H9 (cell line): Measurements from ENCODE around the gene PLA2G4E. TPM values are rescaled to one million over a fixed set of nuclear protein-coding genes. Genes with fewer than 3 reads are reported as not detected.

Source experiments
- DNase-seq: peaks from one replicate; pipeline ENCODE4 v3.0.0-alpha.2; 2017
- H2AFZ ChIP-seq: one replicate; pipeline ENCODE4 v1.6.1; 2013; ENCODE audit warnings: mild to moderate bottlenecking, low read length, control low read depth, moderate library complexity
- H2AK5ac ChIP-seq: 2 replicates; pipeline ENCODE4 v1.6.1; 2013; ENCODE audit warnings: low read length, control low read depth, mixed read lengths; ENCODE audit not compliant: insufficient read length
- H2BK120ac ChIP-seq: one replicate; pipeline ENCODE4 v1.6.1; 2013; ENCODE audit warnings: low read depth, mild to moderate bottlenecking, low read length, control low read depth, inconsistent platforms; ENCODE audit not compliant: poor library complexity, severe bottlenecking
- H2BK12ac ChIP-seq: 2 replicates; pipeline ENCODE4 v1.6.1; 2013; ENCODE audit warnings: low read length, control low read depth, mixed read lengths, low read depth; ENCODE audit not compliant: insufficient read length
- H2BK15ac ChIP-seq: 2 replicates; pipeline ENCODE4 v1.6.1; 2013; ENCODE audit warnings: low read depth, low read length, control low read depth
- H2BK20ac ChIP-seq: one replicate; pipeline ENCODE4 v1.6.1; 2013; ENCODE audit warnings: low read depth, mild to moderate bottlenecking, low read length, control low read depth, inconsistent platforms; ENCODE audit not compliant: poor library complexity, severe bottlenecking
- H2BK5ac ChIP-seq: 2 replicates; pipeline ENCODE4 v1.6.1; 2013; ENCODE audit warnings: low read length, control low read depth, mixed read lengths; ENCODE audit not compliant: insufficient read length
- H3K14ac ChIP-seq: 2 replicates; pipeline ENCODE4 v1.6.1; 2013; ENCODE audit warnings: low read length, control low read depth; ENCODE audit not compliant: insufficient read depth
- H3K18ac ChIP-seq: 2 replicates; pipeline ENCODE4 v1.6.1; 2013; ENCODE audit warnings: low read depth, mild to moderate bottlenecking, mixed read lengths, low read length, control low read depth; ENCODE audit not compliant: insufficient read length
- H3K23ac ChIP-seq: 2 replicates; pipeline ENCODE4 v1.6.1; 2013; ENCODE audit warnings: low read length, control low read depth, mixed read lengths, low read depth; ENCODE audit not compliant: insufficient read length
- H3K23me2 ChIP-seq: 2 replicates; pipeline ENCODE4 v1.6.1; 2013; ENCODE audit warnings: low read depth, mild to moderate bottlenecking, mixed read lengths, low read length, control low read depth; ENCODE audit not compliant: insufficient read length, poor library complexity, severe bottlenecking
- H3K27ac ChIP-seq: 2 replicates; pipeline ENCODE4 v1.5.1; 2013; ENCODE audit warnings: low read length, control low read depth, mixed read lengths, low read depth; ENCODE audit not compliant: insufficient read length
- H3K27me3 ChIP-seq: 2 replicates; pipeline ENCODE4 v1.6.1; 2013; ENCODE audit warnings: low read length, control low read depth, inconsistent platforms; ENCODE audit not compliant: insufficient read depth
- H3K4ac ChIP-seq: 2 replicates; pipeline ENCODE4 v1.6.1; 2013; ENCODE audit warnings: low read depth, mild to moderate bottlenecking, control low read depth, inconsistent platforms, low read length, moderate library complexity
- H3K4me1 ChIP-seq: 2 replicates; pipeline ENCODE4 v1.6.1; 2013; ENCODE audit warnings: low read length, control low read depth, inconsistent platforms; ENCODE audit not compliant: insufficient read depth
- H3K4me2 ChIP-seq: 2 replicates; pipeline ENCODE4 v1.6.1; 2013; ENCODE audit warnings: low read length, control low read depth, mixed read lengths; ENCODE audit not compliant: insufficient read length, insufficient read depth
- H3K56ac ChIP-seq: 2 replicates; pipeline ENCODE4 v1.6.1; 2013; ENCODE audit warnings: low read depth, mild to moderate bottlenecking, mixed read lengths, low read length, control low read depth; ENCODE audit not compliant: insufficient read length
- H3K79me1 ChIP-seq: 2 replicates; pipeline ENCODE4 v1.6.1; 2013; ENCODE audit warnings: low read depth, mild to moderate bottlenecking, moderate library complexity, low read length, control low read depth, inconsistent platforms; ENCODE audit not compliant: insufficient read depth, poor library complexity, severe bottlenecking
- H3K79me2 ChIP-seq: 2 replicates; pipeline ENCODE4 v1.6.1; 2013; ENCODE audit warnings: low read length, control low read depth, inconsistent platforms; ENCODE audit not compliant: insufficient read depth
- H3K9ac ChIP-seq: 2 replicates; pipeline ENCODE4 v1.6.1; 2013; ENCODE audit warnings: low read length, control low read depth, mixed read lengths; ENCODE audit not compliant: insufficient read length; ENCODE audit errors: extremely low read depth
- H3K9me3 ChIP-seq: one replicate; pipeline ENCODE4 v1.6.1; 2013; ENCODE audit warnings: low read depth, low read length, inconsistent platforms; ENCODE audit not compliant: control insufficient read depth
- H3T11ph ChIP-seq: one replicate; pipeline ENCODE4 v1.6.1; 2013; ENCODE audit warnings: mild to moderate bottlenecking, low read length, control low read depth, inconsistent platforms
- H4K20me1 ChIP-seq: one replicate; pipeline ENCODE4 v1.6.1; 2013; ENCODE audit not compliant: control insufficient read depth, insufficient read length, insufficient read depth
- H4K5ac ChIP-seq: 2 replicates; pipeline ENCODE4 v1.6.1; 2013; ENCODE audit warnings: low read depth, mild to moderate bottlenecking, mixed read lengths, low read length, control low read depth; ENCODE audit not compliant: insufficient read length
- H4K8ac ChIP-seq: replicated peaks from 2 replicates; pipeline ENCODE4 v1.6.1; 2013; ENCODE audit warnings: low read length, control low read depth, mixed read lengths, low read depth; ENCODE audit not compliant: insufficient read length
- H4K91ac ChIP-seq: 2 replicates; pipeline ENCODE4 v1.6.1; 2013; ENCODE audit warnings: low read depth, mild to moderate bottlenecking, moderate library complexity, mixed read lengths, low read length, control low read depth; ENCODE audit not compliant: insufficient read length
- H3K27ac Mint-ChIP-seq, 3 experiments: 2 replicates in 2 of 3; 3 replicates in 1 of 3; pipeline ENCODE4 v1.8.0; 2020 to 2021; ENCODE audit warnings: mixed read lengths in 3 of 3, mild to moderate bottlenecking in 1 of 3, moderate library complexity in 1 of 3
- H3K27me3 Mint-ChIP-seq: 2 replicates; pipeline ENCODE4 v1.8.0; 2021; ENCODE audit warnings: low read depth, mild to moderate bottlenecking, moderate library complexity, mixed read lengths
- H3K36me3 Mint-ChIP-seq, 3 experiments: 2 replicates in 2 of 3; 3 replicates in 1 of 3; pipeline ENCODE4 v1.8.0; 2020 to 2021; ENCODE audit warnings: low read depth in 3 of 3, mixed read lengths in 3 of 3; ENCODE audit not compliant: insufficient read depth in 1 of 3
- H3K4me1 Mint-ChIP-seq, 2 experiments: 2 replicates each; pipeline ENCODE4 v1.8.0; 2020; ENCODE audit warnings: mixed read lengths in 2 of 2
- H3K4me3 Mint-ChIP-seq, 2 experiments: 2 replicates in 1 of 2; 3 replicates in 1 of 2; pipeline ENCODE4 v1.8.0; 2020 to 2021; ENCODE audit warnings: mild to moderate bottlenecking in 2 of 2, mixed read lengths in 2 of 2, moderate library complexity in 1 of 2
- H3K9me3 Mint-ChIP-seq, 2 experiments: 2 replicates in 1 of 2; 3 replicates in 1 of 2; pipeline ENCODE4 v1.8.0; 2020; ENCODE audit warnings: mild to moderate bottlenecking in 2 of 2, mixed read lengths in 2 of 2, moderate library complexity in 1 of 2
- CTCF ChIP-seq: fragments of 200-600 bp; sonication (generic); conservative IDR thresholded peaks from 3 replicates; pipeline ENCODE4 v1.8.0; 2021; ENCODE audit warnings: antibody characterized with exemption, mild to moderate bottlenecking
- WGBS: extraction: QIAGEN DNeasy Blood & Tissue Kit; methylation state at CpG from one replicate; pipeline ENCODE4 v1.1.7; 2013; ENCODE audit warnings: missing lambda C conversion rate, low lambda C conversion rate, mixed read lengths; ENCODE audit not compliant: insufficient read length; ENCODE audit errors: extremely low coverage; 5-methylcytosine and 5-hydroxymethylcytosine counted together
- total RNA-seq: library from RNA; stranded (reverse); gene quantifications from 2 replicates; pipeline ENCODE4 v1.2.1, GENCODE V29; 2021

Gene PLA2G4E
- total RNA-seq, 1 experiment from 2014 or later, result not detected

DNA sequence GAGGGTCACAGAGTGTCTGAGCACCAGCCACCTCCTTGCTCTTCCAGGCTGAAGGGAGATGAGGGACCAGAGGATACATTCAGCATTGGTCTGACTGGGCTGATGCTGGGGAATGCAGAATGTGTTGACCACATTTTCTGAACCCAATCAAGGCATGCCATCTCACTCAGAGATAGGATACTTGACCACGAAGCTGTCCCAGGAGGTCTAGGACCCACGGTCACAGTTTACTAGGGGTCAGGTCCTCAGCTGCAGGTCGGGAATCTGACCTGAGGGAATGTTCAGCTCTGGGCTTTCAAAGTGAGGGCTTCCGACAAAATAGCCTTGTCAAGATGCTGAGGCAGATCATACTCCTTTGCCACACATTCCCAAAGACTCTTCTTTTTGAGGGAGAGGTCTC lies 19.6 kb downstream of the PLA2G4E start:
- Histone ChIP-seq H3K79me1 (no peaks in the 10 kb centered on the region), H2BK120ac (no peak overlapping the region), H3K23ac (no peak overlapping the region), H3K27me3 (no peaks in the 10 kb centered on the region), H3T11ph (no peak overlapping the region), H2BK20ac (no peak overlapping the region), H4K5ac (no peak overlapping the region), H3K14ac (no peak overlapping the region), H3K4me1 (no peaks in the 10 kb centered on the region), H2BK12ac (no peak overlapping the region), H4K8ac (no peak overlapping the region), H3K79me2 (no peaks in the 10 kb centered on the region; the same call in 1 of the 2 replicates), H3K4me2 (no peak overlapping the region), H4K91ac (no peak overlapping the region), H3K18ac (no peak overlapping the region), H2AFZ (no peak overlapping the region), H3K27ac (no peak overlapping the region), H2AK5ac (no peak overlapping the region), H3K9ac (no peak overlapping the region), H3K4ac (no peak overlapping the region), H3K9me3 (no peaks in the 10 kb centered on the region), H2BK5ac (no peak overlapping the region), H4K20me1 (no peaks in the 10 kb centered on the region), H2BK15ac (no peak overlapping the region), H3K56ac (no peak overlapping the region), H3K23me2 (no peaks in the 10 kb centered on the region)
- Mint-ChIP-seq H3K27ac (peak overlapping the region in 1 of 3 experiments; percentile 72; a peak in 1 of 7 replicates), H3K27me3 (peaks cover 9% of the 10 kb centered on the region), H3K4me1 (peaks cover 0 to 9% of the 10 kb centered on the region in 2 experiments; a peak in 2 of 4 replicates), H3K4me3 (no peak overlapping the region), H3K9me3 (no peaks in the 10 kb centered on the region), H3K36me3 (no peaks in the 10 kb centered on the region)
- no peak for DNase-seq
- WGBS, result no CpG with 5 or more reads among the region's 4 CpGs
- no peak for TF ChIP-seq CTCF
